ENCODE measurements around the gene EFCAB9. TPM values are rescaled to one million over a fixed set of nuclear protein-coding genes. Genes with fewer than 3 reads are reported as not detected.

Gene EFCAB9
- total and polyA plus RNA-seq, 2 of the 8 experiments (the other 6 are each of a cell fraction or from before 2014, with no cell fraction given) = not detected

DNA sequence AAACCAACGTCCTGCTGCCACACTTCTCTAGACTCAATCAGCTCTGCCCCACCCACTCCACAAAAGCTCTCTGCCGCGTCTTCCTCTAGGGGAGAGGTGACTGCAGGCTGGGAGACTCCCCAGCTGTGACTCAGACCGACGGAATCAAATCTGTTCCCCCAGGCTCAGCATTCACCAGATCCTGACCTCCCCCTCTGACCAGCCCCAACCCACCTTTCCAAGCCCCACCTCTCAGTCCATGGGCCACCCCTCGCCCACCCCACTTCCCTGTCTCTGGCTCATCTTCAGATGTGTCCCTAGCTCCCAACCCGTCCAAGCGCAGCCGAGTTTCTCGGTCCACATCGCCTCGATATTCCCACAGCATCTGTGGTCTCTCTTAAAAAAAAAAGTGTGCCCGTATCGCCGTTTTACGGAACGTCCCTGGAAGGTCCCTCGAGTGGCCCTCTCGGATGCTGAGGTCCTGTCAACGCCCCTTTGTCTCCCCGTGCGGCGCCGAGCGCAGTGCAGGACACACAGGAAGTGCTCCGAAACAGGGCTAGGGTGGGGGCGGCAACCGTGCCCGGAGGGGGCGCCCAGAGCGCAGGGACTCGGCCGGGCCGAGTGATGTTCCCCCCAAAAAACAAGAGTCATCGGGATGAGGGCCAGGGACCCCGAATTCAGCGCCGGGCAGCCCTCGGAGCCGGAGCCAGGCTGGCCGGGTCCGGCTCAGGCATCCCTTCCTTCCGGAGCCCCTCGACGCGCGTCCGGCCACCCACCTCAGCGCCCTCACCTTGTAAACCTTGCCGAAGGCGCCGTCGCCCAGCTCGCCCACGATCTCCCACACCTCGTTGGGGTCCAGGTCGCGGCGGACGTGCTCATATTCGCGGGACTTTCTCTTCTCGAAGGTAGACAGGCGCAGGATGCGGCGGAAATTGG, 6.6 kb upstream of the EFCAB9 start (continued):
- TF ChIP-seq POLR2AphosphoS5 (IDR thresholded peaks at IDR 0.05; ENCODE audit: low read depth, low read length) (no peak), ASH2L (IDR thresholded peaks at IDR 0.05; ENCODE audit: low read length) (peak; percentile 68), POU5F1 (IDR thresholded peaks at IDR 0.05; ENCODE audit: low read depth, low read length) (no peak), PHF8 (conservative IDR thresholded peaks at IDR 0.05; ENCODE audit: low read depth, low read length) (peak; percentile 48; the same call in 1 of the 2 replicates), SAP30 (IDR thresholded peaks at IDR 0.05; ENCODE audit: insufficient read depth, insufficient replicate concordance, low read length) (peak; percentile 19), SIN3A (conservative IDR thresholded peaks at IDR 0.05 in 1 of 2, IDR thresholded peaks at IDR 0.05 in 1 of 2; ENCODE audit: low read depth in 1 of 2, low read length in 2 of 2) (peak; percentile 20 to 68; a peak in 1 of 4 replicates), JUN (IDR thresholded peaks at IDR 0.05; ENCODE audit: low read depth, low read length) (no peak), NANOG (IDR thresholded peaks at IDR 0.05; ENCODE audit: insufficient read depth, low read depth, low read length, poor library complexity, severe bottlenecking) (no peak)
- TF ChIP-seq, protein P1, sequence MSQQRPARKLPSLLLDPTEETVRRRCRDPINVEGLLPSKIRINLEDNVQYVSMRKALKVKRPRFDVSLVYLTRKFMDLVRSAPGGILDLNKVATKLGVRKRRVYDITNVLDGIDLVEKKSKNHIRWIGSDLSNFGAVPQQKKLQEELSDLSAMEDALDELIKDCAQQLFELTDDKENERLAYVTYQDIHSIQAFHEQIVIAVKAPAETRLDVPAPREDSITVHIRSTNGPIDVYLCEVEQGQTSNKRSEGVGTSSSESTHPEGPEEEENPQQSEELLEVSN (IDR thresholded peaks at IDR 0.05) = peak; percentile 50
- TF ChIP-seq, protein P2, sequence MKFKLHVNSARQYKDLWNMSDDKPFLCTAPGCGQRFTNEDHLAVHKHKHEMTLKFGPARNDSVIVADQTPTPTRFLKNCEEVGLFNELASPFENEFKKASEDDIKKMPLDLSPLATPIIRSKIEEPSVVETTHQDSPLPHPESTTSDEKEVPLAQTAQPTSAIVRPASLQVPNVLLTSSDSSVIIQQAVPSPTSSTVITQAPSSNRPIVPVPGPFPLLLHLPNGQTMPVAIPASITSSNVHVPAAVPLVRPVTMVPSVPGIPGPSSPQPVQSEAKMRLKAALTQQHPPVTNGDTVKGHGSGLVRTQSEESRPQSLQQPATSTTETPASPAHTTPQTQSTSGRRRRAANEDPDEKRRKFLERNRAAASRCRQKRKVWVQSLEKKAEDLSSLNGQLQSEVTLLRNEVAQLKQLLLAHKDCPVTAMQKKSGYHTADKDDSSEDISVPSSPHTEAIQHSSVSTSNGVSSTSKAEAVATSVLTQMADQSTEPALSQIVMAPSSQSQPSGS (IDR thresholded peaks at IDR 0.05; ENCODE audit: low read length) = no peak
- TF ChIP-seq, protein P3, sequence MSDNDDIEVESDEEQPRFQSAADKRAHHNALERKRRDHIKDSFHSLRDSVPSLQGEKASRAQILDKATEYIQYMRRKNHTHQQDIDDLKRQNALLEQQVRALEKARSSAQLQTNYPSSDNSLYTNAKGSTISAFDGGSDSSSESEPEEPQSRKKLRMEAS (IDR thresholded peaks at IDR 0.05) = 0 out of 2 replicates have a peak, but pooled peaks have one; percentile 11

All from H1 (cell line).